Measurements from ENCODE around the gene NANOS2.

NANOS2 gene

GRCh38 chr19:45913874-45914830 is at the start of gene NANOS2:
Gene NANOS2, minus strand, starts transcription at chr19:45914778. Its CDS starts 85 bp downstream, at chr19:45914693.
- no peak for DNase-seq (ENCODE audit: low spot score)

GRCh38 chr19:45962021-45962420 is 47.4 kb upstream of the NANOS2 start:
- no peak for DNase-seq (ENCODE audit: low spot score)

- no peak for DNase-seq (ENCODE audit: low spot score)
These were observed 46.1 kb upstream of the NANOS2 start for GRCh38 chr19:45960595-45961235.

- DNase-seq (ENCODE audit: low spot score), result no peak
These were observed 45.0 kb upstream of the NANOS2 start for GRCh38 chr19:45959517-45960025.

GRCh38 chr19:45958769-45959516 is 44.4 kb upstream of the NANOS2 start:
- DNase-seq (ENCODE audit: low spot score), result no peak

GRCh38 chr19:45958320-45958719 is 43.7 kb upstream of the NANOS2 start:
- DNase-seq (ENCODE audit: low spot score), result no peak

- no peak for DNase-seq (ENCODE audit: low spot score)
These were observed 41.5 kb upstream of the NANOS2 start for GRCh38 chr19:45955905-45956608.

- no peak for DNase-seq (ENCODE audit: low spot score)
These were observed 39.6 kb upstream of the NANOS2 start for GRCh38 chr19:45954156-45954555.

GRCh38 chr19:45953676-45954075 is 39.1 kb upstream of the NANOS2 start:
- no peak for DNase-seq (ENCODE audit: low spot score)

- peak; percentile 91 for DNase-seq (ENCODE audit: low spot score)
These were observed 38.3 kb upstream of the NANOS2 start for GRCh38 chr19:45952686-45953505.

- no peak for DNase-seq (ENCODE audit: low spot score)
These were observed 37.7 kb upstream of the NANOS2 start for GRCh38 chr19:45952341-45952685.

GRCh38 chr19:45947926-45948325 is 33.3 kb upstream of the NANOS2 start:
- no peak for DNase-seq (ENCODE audit: low spot score)

- no peak for DNase-seq (ENCODE audit: low spot score)
These were observed 25.9 kb upstream of the NANOS2 start for GRCh38 chr19:45940515-45940805.

- peak; percentile 35 for DNase-seq (ENCODE audit: low spot score)
These were observed 25.4 kb upstream of the NANOS2 start for GRCh38 chr19:45939792-45940514.

- DNase-seq (ENCODE audit: low spot score), result no peak
These were observed 24.2 kb upstream of the NANOS2 start for GRCh38 chr19:45938733-45939319.

- DNase-seq (ENCODE audit: low spot score), result no peak
These were observed 20.7 kb upstream of the NANOS2 start for GRCh38 chr19:45935267-45935666.

GRCh38 chr19:45934551-45935230 is 20.1 kb upstream of the NANOS2 start:
- DNase-seq (ENCODE audit: low spot score), result no peak

- no peak for DNase-seq (ENCODE audit: low spot score)
These were observed 19.2 kb upstream of the NANOS2 start for GRCh38 chr19:45933759-45934158.

- no peak for DNase-seq (ENCODE audit: low spot score)
These were observed 16.5 kb upstream of the NANOS2 start for GRCh38 chr19:45931055-45931454.

Data from AG20443 (cell line).